ENCODE measurements around the gene TSC22D2.
A peak's percentile ranks its signal among the peaks of the same experiment; 100 is the strongest.

TSC22D2 gene

GRCh38 chr3:150412561-150413231, 4.6 kb downstream of the TSC22D2 start:
- peak; percentile 73 to 90 for DNase-seq

- DNase-seq, result peak; percentile 27 to 29
Observed at GRCh38 chr3:150414258-150414657, 6.2 kb downstream of the TSC22D2 start.

- DNase-seq, result no peak
Observed at GRCh38 chr3:150414959-150415358, 6.9 kb downstream of the TSC22D2 start.

GRCh38 chr3:150419076-150419868, 11.2 kb downstream of the TSC22D2 start:
- no peak for DNase-seq

- no peak for DNase-seq
Observed at GRCh38 chr3:150419959-150420358, 11.9 kb downstream of the TSC22D2 start.

- no peak for DNase-seq
Observed at GRCh38 chr3:150421256-150421655, 13.2 kb downstream of the TSC22D2 start.

- DNase-seq, result no peak
Observed at GRCh38 chr3:150421799-150422548, 13.9 kb downstream of the TSC22D2 start.

- DNase-seq, result no peak
Observed at GRCh38 chr3:150422907-150423306, 14.8 kb downstream of the TSC22D2 start.

GRCh38 chr3:150423761-150424160, 15.7 kb downstream of the TSC22D2 start:
- DNase-seq, result no peak

GRCh38 chr3:150426292-150426691, 18.2 kb downstream of the TSC22D2 start:
- no peak for DNase-seq

- peak; percentile 63 to 64 for DNase-seq
Observed at GRCh38 chr3:150428562-150428961, 20.5 kb downstream of the TSC22D2 start.

GRCh38 chr3:150429767-150430671, 21.9 kb downstream of the TSC22D2 start:
- DNase-seq, result no peak

GRCh38 chr3:150433347-150433746, 25.2 kb downstream of the TSC22D2 start:
- DNase-seq, result no peak

- DNase-seq, result peak in 1 of 2 donors; percentile 25
Observed at GRCh38 chr3:150434234-150434633, 26.1 kb downstream of the TSC22D2 start.

- no peak for DNase-seq
Observed at GRCh38 chr3:150436161-150436560, 28.1 kb downstream of the TSC22D2 start.

- no peak for DNase-seq
Observed at GRCh38 chr3:150439657-150440056, 31.6 kb downstream of the TSC22D2 start.

- DNase-seq, result no peak
Observed at GRCh38 chr3:150443331-150443741, 35.2 kb downstream of the TSC22D2 start.

- DNase-seq, result no peak
Observed at GRCh38 chr3:150444371-150444770, 36.3 kb downstream of the TSC22D2 start.

- no peak for DNase-seq
Observed at GRCh38 chr3:150446470-150446977, 38.4 kb downstream of the TSC22D2 start.

- DNase-seq, result no peak
Observed at GRCh38 chr3:150447084-150447483, 39.0 kb downstream of the TSC22D2 start.

GRCh38 chr3:150447631-150448465, 39.8 kb downstream of the TSC22D2 start:
- no peak for DNase-seq
